Peyer's patch (tissue), 4 donors: ENCODE measurements around the gene BBS4.
"Not testable (repeated sequence)": the region's sequence is repeated elsewhere in the genome, so short reads cannot be mapped to it uniquely, and the experiment has no call there.

ENCODE experiments used
- POLR2A ChIP-seq, 2 donors: fragments of 450-650 bp; IDR thresholded peaks; one replicate each; pipeline ENCODE4 v1.5.1; 2017; ENCODE audit warnings: antibody characterized with exemption in 2 of 2, mild to moderate bottlenecking in 2 of 2, moderate library complexity in 2 of 2
- TF ChIP-seq, protein P1 (sequence below), 6 experiments: fragments of 450-650 bp in 4 of 6; fragments of 200-600 bp in 2 of 6; sonication (generic) in 1 of 6; IDR thresholded peaks; one replicate each; pipeline ENCODE4 v1.5.1; 2017 to 2019; ENCODE audit warnings: antibody characterized with exemption in 6 of 6, mild to moderate bottlenecking in 3 of 6, moderate library complexity in 1 of 6

GRCh38 chr15:72639759-72640483, 46.1 kb upstream of the BBS4 start:
- TF ChIP-seq, protein P1, sequence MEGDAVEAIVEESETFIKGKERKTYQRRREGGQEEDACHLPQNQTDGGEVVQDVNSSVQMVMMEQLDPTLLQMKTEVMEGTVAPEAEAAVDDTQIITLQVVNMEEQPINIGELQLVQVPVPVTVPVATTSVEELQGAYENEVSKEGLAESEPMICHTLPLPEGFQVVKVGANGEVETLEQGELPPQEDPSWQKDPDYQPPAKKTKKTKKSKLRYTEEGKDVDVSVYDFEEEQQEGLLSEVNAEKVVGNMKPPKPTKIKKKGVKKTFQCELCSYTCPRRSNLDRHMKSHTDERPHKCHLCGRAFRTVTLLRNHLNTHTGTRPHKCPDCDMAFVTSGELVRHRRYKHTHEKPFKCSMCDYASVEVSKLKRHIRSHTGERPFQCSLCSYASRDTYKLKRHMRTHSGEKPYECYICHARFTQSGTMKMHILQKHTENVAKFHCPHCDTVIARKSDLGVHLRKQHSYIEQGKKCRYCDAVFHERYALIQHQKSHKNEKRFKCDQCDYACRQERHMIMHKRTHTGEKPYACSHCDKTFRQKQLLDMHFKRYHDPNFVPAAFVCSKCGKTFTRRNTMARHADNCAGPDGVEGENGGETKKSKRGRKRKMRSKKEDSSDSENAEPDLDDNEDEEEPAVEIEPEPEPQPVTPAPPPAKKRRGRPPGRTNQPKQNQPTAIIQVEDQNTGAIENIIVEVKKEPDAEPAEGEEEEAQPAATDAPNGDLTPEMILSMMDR (IDR thresholded peaks at IDR 0.05), result not testable (repeated sequence)
- TF ChIP-seq POLR2A (IDR thresholded peaks at IDR 0.05), result not testable (repeated sequence)
